ENCODE measurements around the gene ASTL.

ASTL gene

GRCh38 chr2:96148410-96149217 lies 10.3 kb upstream of the ASTL start:
- H4K20me1 ChIP-seq (ENCODE audit: insufficient read depth, low read length), result peaks cover 7% of the 10 kb centered on the region
- H3K9me3 ChIP-seq (ENCODE audit: insufficient read depth, low read length, severe bottlenecking), result no peaks in the 10 kb centered on the region
- TF ChIP-seq CTCF (IDR thresholded peaks at IDR 0.05; ENCODE audit: borderline replicate concordance, extremely low read depth, low read length, poor library complexity, severe bottlenecking) (no peak), EZH2 (IDR thresholded peaks at IDR 0.05; ENCODE audit: borderline replicate concordance, low read depth, low read length, severe bottlenecking) (no peak)
- peaks cover 14% of the 10 kb centered on the region for H3K79me2 ChIP-seq (ENCODE audit: insufficient read depth, low read length)
- DNase-seq, result peak; percentile 86
- peak overlapping the region; percentile 26 for H3K4me2 ChIP-seq (ENCODE audit: insufficient read depth, low read length)
- peak; percentile 41 for ATAC-seq (ENCODE audit: insufficient read depth, low read depth)
- no peak overlapping the region for H2AFZ ChIP-seq (ENCODE audit: low read depth, low read length)
- no peaks in the 10 kb centered on the region for H3K27me3 ChIP-seq (ENCODE audit: insufficient read depth, low read length, poor library complexity)
- H3K27ac ChIP-seq (ENCODE audit: low read length), result no peak overlapping the region; the same call in 1 of the 2 replicates
- H3K4me1 ChIP-seq (ENCODE audit: insufficient read depth, low read length), result peaks cover 59% of the 10 kb centered on the region
- H3K4me3 ChIP-seq (ENCODE audit: low read depth in 1 of 2, low read length in 2 of 2), result no peak overlapping the region
- peaks cover 8% of the 10 kb centered on the region for H3K36me3 ChIP-seq (ENCODE audit: insufficient read depth, low read length)
- H3K9ac ChIP-seq (ENCODE audit: low read depth, low read length), result no peak overlapping the region

GRCh38 chr2:96147593-96148201 lies 9.4 kb upstream of the ASTL start:
- ATAC-seq (ENCODE audit: insufficient read depth, low read depth), result no peak
- peak overlapping the region; percentile 86 for H3K27ac ChIP-seq (ENCODE audit: low read length)
- no peak overlapping the region for H2AFZ ChIP-seq (ENCODE audit: low read depth, low read length)

GRCh38 chr2:96146881-96147592 lies 8.7 kb upstream of the ASTL start:
- peak overlapping the region; percentile 86 for H3K27ac ChIP-seq (ENCODE audit: low read length)
- peak overlapping the region; percentile 82 for H3K9ac ChIP-seq (ENCODE audit: low read depth, low read length)
- H3K27me3 ChIP-seq (ENCODE audit: insufficient read depth, low read length, poor library complexity), result no peaks in the 10 kb centered on the region
- ATAC-seq (ENCODE audit: insufficient read depth, low read depth) (no peak), DNase-seq (no peak)
- H3K4me2 ChIP-seq (ENCODE audit: insufficient read depth, low read length), result peak overlapping the region; percentile 75
- peak overlapping the region in 1 of 2 experiments; percentile 66; a peak in 2 of 4 replicates for H3K4me3 ChIP-seq (ENCODE audit: low read depth in 1 of 2, low read length in 2 of 2)
- no peak for TF ChIP-seq EZH2 (IDR thresholded peaks at IDR 0.05; ENCODE audit: borderline replicate concordance, low read depth, low read length, severe bottlenecking)
- peaks cover 12% of the 10 kb centered on the region for H3K36me3 ChIP-seq (ENCODE audit: insufficient read depth, low read length)
- no peaks in the 10 kb centered on the region for H3K9me3 ChIP-seq (ENCODE audit: insufficient read depth, low read length, severe bottlenecking)
- H2AFZ ChIP-seq (ENCODE audit: low read depth, low read length), result no peak overlapping the region
- H3K4me1 ChIP-seq (ENCODE audit: insufficient read depth, low read length), result peaks cover 64% of the 10 kb centered on the region
- peaks cover 11% of the 10 kb centered on the region for H4K20me1 ChIP-seq (ENCODE audit: insufficient read depth, low read length)
- peaks cover 14% of the 10 kb centered on the region for H3K79me2 ChIP-seq (ENCODE audit: insufficient read depth, low read length)

More at GRCh38 chr2:96147593-96148201, 9.4 kb upstream of the ASTL start:
- no peak for DNase-seq
- Histone ChIP-seq H3K27me3 (ENCODE audit: insufficient read depth, low read length, poor library complexity) (no peaks in the 10 kb centered on the region), H3K79me2 (ENCODE audit: insufficient read depth, low read length) (peaks cover 14% of the 10 kb centered on the region), H3K4me1 (ENCODE audit: insufficient read depth, low read length) (peaks cover 64% of the 10 kb centered on the region), H3K36me3 (ENCODE audit: insufficient read depth, low read length) (peaks cover 12% of the 10 kb centered on the region), H3K9me3 (ENCODE audit: insufficient read depth, low read length, severe bottlenecking) (no peaks in the 10 kb centered on the region), H4K20me1 (ENCODE audit: insufficient read depth, low read length) (peaks cover 8% of the 10 kb centered on the region), H3K4me2 (ENCODE audit: insufficient read depth, low read length) (peak overlapping the region; percentile 26; the same call in 1 of the 2 replicates), H3K9ac (ENCODE audit: low read depth, low read length) (no peak overlapping the region), H3K4me3 (ENCODE audit: low read depth in 1 of 2, low read length in 2 of 2) (no peak overlapping the region)
- TF ChIP-seq CTCF (IDR thresholded peaks at IDR 0.05; ENCODE audit: borderline replicate concordance, extremely low read depth, low read length, poor library complexity, severe bottlenecking) (no peak), EZH2 (IDR thresholded peaks at IDR 0.05; ENCODE audit: borderline replicate concordance, low read depth, low read length, severe bottlenecking) (no peak)

Data from DND-41 (cell line).